Kidney glomerular epithelial cell (primary cell): ENCODE measurements around the gene DDAH2.
"Not testable (repeated sequence)": the region's sequence is repeated elsewhere in the genome, so short reads cannot be mapped to it uniquely, and the experiment has no call there.

Experiments
- DNase-seq: peaks from one replicate; lab custom pipeline; 2025; lab: John Stamatoyannopoulos, UW

Gene DDAH2

DNA sequence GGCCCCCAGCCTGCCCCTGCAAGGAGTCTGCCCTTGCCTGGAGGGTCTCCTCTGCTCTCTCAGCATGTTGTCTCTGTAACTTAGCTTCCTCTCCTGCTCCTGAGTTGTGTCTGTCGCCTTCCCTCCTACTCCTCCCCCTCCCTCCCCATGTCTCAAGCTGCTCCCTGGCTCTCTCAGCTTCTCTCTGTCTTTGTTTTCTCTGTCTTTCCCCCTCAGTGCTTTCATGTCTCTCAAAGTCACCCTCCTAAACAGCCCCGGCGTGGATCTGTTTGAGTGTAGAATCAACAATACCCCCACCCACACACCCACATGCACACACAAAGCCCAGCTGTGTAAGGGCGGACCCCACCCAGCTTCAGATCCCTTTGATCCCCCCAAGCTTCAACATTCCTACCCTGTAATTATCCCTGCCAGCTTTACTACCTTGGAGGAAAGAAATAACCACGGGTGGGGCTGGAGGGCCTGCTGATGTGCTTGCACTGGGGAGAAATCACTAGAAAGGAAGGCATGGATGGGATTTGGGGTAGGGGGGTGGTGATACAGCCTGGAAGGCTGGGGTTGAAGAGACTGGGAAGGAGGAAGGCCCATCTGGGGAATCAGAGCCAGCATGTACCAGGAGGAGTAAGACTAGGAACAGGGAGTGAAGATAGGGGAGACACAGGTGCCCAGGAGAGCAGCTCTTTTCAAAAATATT, 15.0 kb downstream of the DDAH2 start:
- no peak for DNase-seq

GRCh38 chr6:31713465-31713864, 15.6 kb downstream of the DDAH2 start:
- DNase-seq = no peak

GRCh38 chr6:31712296-31712695, 16.8 kb downstream of the DDAH2 start:
- no peak for DNase-seq

- DNase-seq = no peak
These were observed 17.9 kb downstream of the DDAH2 start for GRCh38 chr6:31711233-31711632.

DNA sequence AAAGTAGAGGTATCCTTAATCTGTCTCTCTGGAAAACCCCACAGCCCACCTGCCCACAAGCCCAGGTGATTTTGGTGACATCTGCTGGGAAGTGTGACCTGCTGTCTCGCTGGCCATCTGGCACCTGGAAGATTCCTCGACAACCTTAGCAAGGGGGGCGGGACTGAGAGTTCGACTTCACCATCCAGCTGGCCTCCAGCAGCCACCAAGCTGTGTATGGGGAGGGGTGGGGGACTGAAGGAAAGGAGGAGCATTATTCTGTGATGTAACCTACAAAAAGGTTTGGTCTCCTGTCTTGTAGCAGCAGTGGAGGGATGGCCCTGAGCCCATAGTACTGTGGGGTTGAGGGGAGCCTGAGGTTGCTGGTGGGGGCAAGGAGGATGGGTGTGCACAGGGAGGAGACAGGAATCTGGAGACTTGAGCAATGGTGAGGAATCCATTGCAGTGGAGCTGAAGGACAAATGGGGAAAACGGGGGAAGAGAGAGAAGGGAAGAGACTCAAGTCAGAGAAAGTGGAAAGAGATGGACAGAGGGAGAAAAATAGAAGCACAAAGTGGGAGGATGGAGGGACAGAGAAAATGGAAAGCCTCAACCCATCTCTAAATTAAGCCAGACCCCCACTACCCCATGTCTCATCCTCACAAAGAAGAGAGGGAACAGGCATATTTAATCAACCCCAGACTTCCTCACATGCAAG, 18.4 kb downstream of the DDAH2 start:
- DNase-seq = no peak

DNA sequence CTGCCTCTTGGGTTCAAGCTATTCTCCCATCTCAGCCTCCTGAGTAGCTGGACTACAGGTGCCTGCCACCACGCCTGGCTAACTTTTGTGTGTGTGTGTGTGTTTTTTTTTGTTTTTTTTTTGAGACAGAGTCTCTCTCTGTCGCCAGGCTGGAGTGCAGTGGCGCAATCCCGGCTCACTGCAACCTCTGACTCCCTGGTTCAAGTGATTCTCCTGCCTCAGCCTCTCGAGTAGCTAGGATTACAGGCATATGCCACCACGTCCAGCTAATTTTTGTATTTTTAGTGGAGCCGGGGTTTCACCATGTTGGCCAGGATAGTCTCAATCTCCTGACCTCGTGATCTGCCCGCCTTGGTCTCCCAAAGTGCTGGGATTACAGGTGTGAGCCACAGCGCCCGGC, 19.9 kb downstream of the DDAH2 start:
- not testable (repeated sequence) for DNase-seq

- no peak for DNase-seq
These were observed 20.9 kb downstream of the DDAH2 start for GRCh38 chr6:31708224-31708623.

GRCh38 chr6:31707701-31708100, 21.4 kb downstream of the DDAH2 start:
- DNase-seq = no peak

DNA sequence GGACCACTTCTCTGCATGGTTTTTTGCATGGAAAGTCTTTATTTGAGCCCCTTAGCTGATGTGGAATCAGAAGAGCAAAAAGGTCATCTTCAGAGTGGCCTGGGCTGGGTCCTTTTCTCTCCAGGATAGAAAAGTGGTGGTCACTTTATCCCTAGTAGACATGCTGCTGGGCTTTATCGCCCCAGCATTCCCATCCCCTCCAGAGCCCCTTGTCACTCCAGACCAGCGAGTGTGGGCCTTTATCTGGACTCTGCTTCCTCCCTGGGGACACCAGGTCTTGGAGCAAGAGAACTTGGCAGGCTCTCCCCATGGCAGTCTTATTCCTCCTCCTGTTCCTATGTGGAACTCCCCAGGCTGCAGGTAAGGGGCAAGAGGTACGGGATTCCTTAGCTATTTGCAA, 22.5 kb downstream of the DDAH2 start, which contains the start of gene LY6G6F:
LY6G6F (plus strand) TSS at position 268 of the 400 bp plus-strand sequence; CDS start at position 309, 41 bp downstream.
- no peak for DNase-seq

- no peak for DNase-seq
These were observed 23.2 kb downstream of the DDAH2 start for GRCh38 chr6:31705931-31706330.

DNA sequence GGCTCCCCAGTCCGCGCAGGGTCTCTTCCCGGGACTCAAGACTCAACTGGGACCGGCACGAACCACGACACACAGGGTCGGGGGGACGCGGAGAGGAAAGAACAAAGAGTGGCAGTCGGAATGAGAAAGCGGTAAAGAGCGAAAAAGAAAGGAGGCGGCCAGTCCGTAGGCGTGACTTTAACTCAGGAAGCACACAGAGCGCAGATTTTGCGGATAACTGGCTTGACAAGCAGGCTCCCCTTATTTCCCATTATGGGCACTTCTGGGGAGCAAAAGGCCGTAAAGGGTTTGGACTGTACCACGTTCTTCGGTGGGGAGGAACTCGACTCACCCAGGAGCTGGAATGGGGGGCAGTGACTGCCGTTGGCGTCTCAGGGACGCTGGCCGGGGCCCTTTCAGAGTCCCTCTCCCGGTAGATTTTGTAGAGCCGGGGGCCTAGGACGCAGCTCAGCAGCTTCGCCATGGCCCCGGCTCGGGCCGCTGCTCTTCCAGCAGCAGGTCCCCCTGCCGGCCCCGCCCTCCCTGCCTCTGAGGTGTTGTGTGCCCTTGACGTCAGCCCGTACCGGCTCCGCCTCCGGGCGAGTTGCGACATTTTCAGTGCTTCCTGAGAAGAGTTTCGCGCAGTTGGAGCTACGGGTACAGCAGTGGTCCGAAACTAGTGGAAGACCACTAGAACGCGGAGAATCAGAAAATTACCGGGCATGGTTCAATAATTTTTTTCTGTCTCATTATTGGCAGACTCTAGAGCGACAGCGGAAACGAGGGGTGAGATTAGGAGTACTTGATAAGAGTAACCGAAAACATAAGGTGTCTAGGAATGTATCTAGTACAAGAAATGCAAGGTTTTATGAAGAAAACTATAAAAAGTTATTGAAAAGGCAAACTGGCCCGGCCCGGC, 26.0 kb downstream of the DDAH2 start, which contains the start of gene ABHD16A:
ABHD16A (minus strand) TSS at position 506 of the 898 bp plus-strand sequence; CDS start at position 463, 43 bp downstream.
- DNase-seq = peak; percentile 93

GRCh38 chr6:31702405-31702818, 26.7 kb downstream of the DDAH2 start:
- no peak for DNase-seq

DNA sequence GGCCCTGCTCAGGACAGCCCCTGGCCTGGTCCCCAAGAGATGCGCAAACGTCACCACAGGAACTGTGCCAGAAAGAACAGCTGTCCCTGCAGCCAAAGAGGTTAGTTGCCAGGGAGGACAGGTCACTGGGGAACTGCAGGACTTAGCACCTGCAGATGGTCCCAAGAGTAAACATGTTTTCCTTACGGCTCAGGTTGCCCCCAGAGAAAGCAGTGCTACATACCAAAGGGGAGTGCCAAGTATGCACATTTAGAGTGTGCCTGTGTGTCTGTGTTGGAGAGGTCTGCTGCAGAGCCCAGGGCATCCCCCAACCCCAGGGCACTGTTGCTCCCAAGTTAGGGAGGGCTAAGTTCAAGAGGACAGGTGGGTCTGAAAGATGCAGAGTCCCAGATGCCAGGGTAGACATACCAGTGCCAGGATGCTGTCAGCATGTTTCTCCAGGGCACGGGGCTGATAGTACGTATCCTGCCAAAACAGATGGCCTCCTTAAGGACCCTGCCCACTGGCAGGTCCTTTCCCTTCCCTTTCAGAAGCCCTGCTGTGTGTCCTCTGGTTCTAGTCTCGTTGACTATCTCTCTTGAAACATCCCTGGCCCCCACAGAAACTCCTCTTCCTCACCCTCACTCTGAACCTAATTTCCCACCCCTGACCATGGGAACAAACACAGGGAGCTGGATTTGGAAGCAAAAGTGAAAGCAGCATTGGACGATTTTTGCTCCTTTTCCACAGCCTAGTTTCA, 27.3 kb downstream of the DDAH2 start:
- DNase-seq = no peak

GRCh38 chr6:31700740-31701401, 28.2 kb downstream of the DDAH2 start:
- DNase-seq = no peak

- DNase-seq = no peak
These were observed 31.5 kb downstream of the DDAH2 start for GRCh38 chr6:31697555-31697954.

GRCh38 chr6:31693535-31693934, 35.6 kb downstream of the DDAH2 start:
- no peak for DNase-seq

GRCh38 chr6:31692886-31693285, 36.2 kb downstream of the DDAH2 start:
- no peak for DNase-seq

GRCh38 chr6:31692353-31692752, 36.7 kb downstream of the DDAH2 start:
- DNase-seq = no peak

GRCh38 chr6:31691564-31692108, 37.5 kb downstream of the DDAH2 start:
- DNase-seq = no peak

GRCh38 chr6:31691078-31691463, 38.0 kb downstream of the DDAH2 start:
- no peak for DNase-seq
